ENCODE results near the gene LGALS7. TPM values are rescaled to one million over a fixed set of nuclear protein-coding genes. Genes with fewer than 3 reads are reported as not detected.

LGALS7 gene
- total and polyA plus RNA-seq, 8 donors, result 1.7 to 1,381 (median 2.0) TPM; not detected in 5

GRCh38 chr19:38806371-38806770 lies 33.1 kb upstream of the LGALS7 start:
- Histone ChIP-seq H3K36me3 (peaks cover 0 to 37% (median 26%) of the 10 kb centered on the region in 4 donors), H3K27me3 (no peaks in the 10 kb centered on the region), H3K4me1 (peaks cover 0 to 3% (median 0%) of the 10 kb centered on the region in 4 donors), H3K9me3 (no peaks in the 10 kb centered on the region), H3K27ac (no peak overlapping the region), H3K4me3 (no peak overlapping the region)
- TF ChIP-seq POLR2A (IDR thresholded peaks at IDR 0.05) (no peak), EP300 (IDR thresholded peaks at IDR 0.05) (no peak), POLR2AphosphoS5 (IDR thresholded peaks at IDR 0.05) (no peak), CTCF (IDR thresholded peaks at IDR 0.05) (no peak)
- intact Hi-C loops (cut with DNase I; ENCODE audit: low total_unique reads), result no loop called here
- no peak for DNase-seq
- WGBS, 5 donors, result 86 to 94% (median 90%) methylated on average over 6 of the region's 6 CpGs

GRCh38 chr19:38805180-38805579 lies 31.9 kb upstream of the LGALS7 start:
- peaks cover 0 to 44% (median 32%) of the 10 kb centered on the region in 4 donors for H3K36me3 ChIP-seq
- no peak for DNase-seq
- H3K4me3 ChIP-seq, result no peak overlapping the region
- TF ChIP-seq POLR2A (IDR thresholded peaks at IDR 0.05), result no peak
- no peak for TF ChIP-seq POLR2AphosphoS5 (IDR thresholded peaks at IDR 0.05)
- no peak for TF ChIP-seq EP300 (IDR thresholded peaks at IDR 0.05)
- no peak for TF ChIP-seq CTCF (IDR thresholded peaks at IDR 0.05)
- 32 to 66% (median 52%) methylated on average over 1 of the region's 1 CpG for WGBS, 5 donors
- no peaks in the 10 kb centered on the region for H3K9me3 ChIP-seq
- peaks cover 0 to 4% (median 0%) of the 10 kb centered on the region in 4 donors for H3K4me1 ChIP-seq
- H3K27me3 ChIP-seq, result no peaks in the 10 kb centered on the region
- H3K27ac ChIP-seq, result peak overlapping the region in 3 of 5 donors; percentile 19 to 53 (median 50)
- intact Hi-C loops (cut with DNase I; ENCODE audit: low total_unique reads), result no loop called here

GRCh38 chr19:38803543-38803942 lies 30.2 kb upstream of the LGALS7 start:
- 88 to 93% (median 90%) methylated on average over 10 of the region's 10 CpGs for WGBS, 5 donors
- DNase-seq, result no peak
- intact Hi-C loops (cut with DNase I; ENCODE audit: low total_unique reads), result no loop called here

GRCh38 chr19:38801359-38802095 lies 28.2 kb upstream of the LGALS7 start:
- H3K36me3 ChIP-seq, result peaks cover 0 to 44% (median 32%) of the 10 kb centered on the region in 4 donors
- no peaks in the 10 kb centered on the region for H3K27me3 ChIP-seq
- 87 to 94% (median 91%) methylated on average over 12 of the region's 12 CpGs for WGBS, 5 donors
- peaks cover 0 to 9% (median 0%) of the 10 kb centered on the region in 4 donors for H3K4me1 ChIP-seq
- H3K4me3 ChIP-seq, result no peak overlapping the region
- intact Hi-C loops (cut with DNase I; ENCODE audit: low total_unique reads), result no loop called here
- no peak for DNase-seq
- TF ChIP-seq POLR2AphosphoS5 (IDR thresholded peaks at IDR 0.05) (no peak), EP300 (IDR thresholded peaks at IDR 0.05) (no peak), POLR2A (IDR thresholded peaks at IDR 0.05) (no peak), CTCF (IDR thresholded peaks at IDR 0.05) (no peak)
- H3K9me3 ChIP-seq, result no peaks in the 10 kb centered on the region
- H3K27ac ChIP-seq, result no peak overlapping the region

More at GRCh38 chr19:38803543-38803942, 30.2 kb upstream of the LGALS7 start:
- Histone ChIP-seq H3K36me3 (peaks cover 0 to 44% (median 32%) of the 10 kb centered on the region in 4 donors), H3K4me1 (peaks cover 0 to 9% (median 0%) of the 10 kb centered on the region in 4 donors), H3K4me3 (no peak overlapping the region), H3K27me3 (no peaks in the 10 kb centered on the region), H3K27ac (no peak overlapping the region), H3K9me3 (no peaks in the 10 kb centered on the region)
- TF ChIP-seq CTCF (IDR thresholded peaks at IDR 0.05) (no peak), EP300 (IDR thresholded peaks at IDR 0.05) (no peak), POLR2A (IDR thresholded peaks at IDR 0.05) (no peak)
